Activated gamma-delta T cell (primary cell): ENCODE results near the gene SPINK1.
"Not testable (repeated sequence)": the region's sequence is repeated elsewhere in the genome, so short reads cannot be mapped to it uniquely, and the experiment has no call there.

Experiments
- DNase-seq: peaks from one replicate; lab custom pipeline; 2025; lab: John Stamatoyannopoulos, UW

The SPINK1 gene

DNA sequence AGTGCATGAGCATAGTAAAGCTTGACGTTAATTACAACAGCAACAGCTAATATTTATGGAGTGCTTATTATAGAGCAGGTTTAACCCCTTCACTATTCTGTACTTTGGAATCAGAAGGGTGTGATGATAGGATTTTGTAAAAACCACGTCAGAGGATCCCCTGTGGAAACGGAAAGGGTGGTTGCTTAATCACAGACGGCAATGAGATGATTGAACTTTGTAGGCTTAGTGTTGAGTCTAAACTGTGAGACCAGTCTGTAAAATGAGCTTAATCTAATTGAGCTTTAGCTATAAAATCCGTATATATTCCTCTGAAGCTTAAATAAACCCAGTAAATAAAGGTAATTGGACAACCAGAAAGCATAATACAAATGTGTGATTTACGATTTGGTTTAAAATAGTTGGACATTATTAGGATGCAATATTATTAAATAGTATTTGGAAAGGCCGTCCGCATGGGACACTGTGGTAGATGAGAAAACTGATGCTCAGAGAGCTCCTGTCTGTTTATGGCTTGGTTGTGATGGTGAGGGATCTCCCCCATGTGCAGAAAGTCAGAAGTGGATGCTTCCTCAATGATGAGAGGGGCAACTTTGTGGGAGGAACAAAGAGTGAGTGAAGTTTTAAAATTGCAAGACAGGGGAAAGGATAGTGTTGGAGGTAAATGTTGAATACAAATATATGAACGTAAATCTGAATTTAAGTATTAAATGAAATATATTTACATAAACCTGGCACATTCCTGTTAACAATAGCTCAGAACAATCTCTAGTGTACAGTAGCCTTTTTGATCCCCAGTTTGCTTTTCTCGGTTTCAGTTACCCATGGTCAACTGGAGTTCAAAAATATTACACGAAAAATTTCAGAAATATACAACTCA is 23.7 kb upstream of the SPINK1 start:
- DNase-seq = no peak

DNA sequence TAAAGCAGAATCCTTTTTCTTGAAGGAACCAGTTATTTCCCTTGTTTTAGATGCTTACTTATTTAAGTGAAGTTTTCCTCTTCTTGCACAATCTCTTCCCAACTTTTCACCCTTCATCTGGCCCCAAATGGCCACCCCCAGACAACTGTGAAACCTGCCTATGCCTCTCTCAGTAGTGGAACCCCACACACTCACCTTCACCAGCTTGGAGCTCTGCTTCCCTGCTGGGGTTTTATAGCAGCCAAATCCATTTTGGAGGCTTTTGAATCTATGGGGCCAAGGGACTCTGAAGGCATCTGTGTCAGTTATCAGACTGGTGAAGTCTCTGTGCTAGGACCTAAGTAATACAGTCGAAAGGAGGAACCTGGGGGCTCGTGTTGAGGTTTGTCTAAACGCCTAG is 22.9 kb upstream of the SPINK1 start:
- no peak for DNase-seq

DNA sequence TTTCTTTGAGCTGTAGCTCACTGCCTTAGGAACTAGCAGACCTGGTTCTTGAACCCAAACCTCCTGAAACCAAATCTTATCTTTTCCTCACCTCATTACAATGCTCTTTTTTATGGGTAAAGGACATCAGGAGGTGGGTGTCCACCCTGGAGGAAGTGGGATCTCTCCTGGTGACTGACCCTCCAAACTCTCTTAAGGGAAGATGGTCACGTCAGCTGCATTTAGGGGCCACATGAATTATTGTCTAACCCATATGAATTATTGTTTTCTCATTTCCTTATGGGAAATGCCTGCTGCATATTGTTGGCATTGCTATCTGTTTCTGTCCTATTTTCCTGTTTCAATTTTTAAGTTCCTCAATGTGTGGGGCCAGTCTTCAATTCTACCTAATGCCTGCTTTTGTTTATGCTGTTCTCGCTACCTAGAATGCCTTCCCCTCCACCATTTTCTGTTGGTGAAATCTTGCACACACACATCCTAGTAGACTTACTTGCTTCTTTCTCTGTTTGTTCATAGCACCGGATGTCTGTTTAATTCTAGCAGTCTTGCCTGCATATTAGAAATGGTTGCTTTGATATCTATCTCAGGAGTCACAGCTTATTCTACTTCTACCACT is 22.0 kb upstream of the SPINK1 start:
- no peak for DNase-seq

DNA sequence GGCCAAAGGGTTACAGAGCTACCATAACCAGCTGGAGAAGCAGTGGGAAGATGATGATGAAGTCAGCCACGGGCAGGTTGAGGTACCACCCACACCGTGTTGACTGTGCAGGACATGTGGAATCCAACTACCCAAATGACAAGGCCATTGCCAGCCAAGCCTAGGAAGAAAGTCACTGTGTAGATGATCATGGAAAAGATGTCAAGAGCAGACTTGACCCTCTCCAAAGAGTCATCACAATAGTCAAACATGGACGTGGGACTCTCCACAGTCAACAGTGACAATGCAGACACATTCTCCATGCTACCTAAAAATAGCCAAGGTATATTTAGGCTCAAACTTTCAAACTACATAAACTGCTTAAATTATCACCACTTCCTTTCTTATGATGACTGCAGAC is 20.9 kb upstream of the SPINK1 start:
- DNase-seq = no peak

DNA sequence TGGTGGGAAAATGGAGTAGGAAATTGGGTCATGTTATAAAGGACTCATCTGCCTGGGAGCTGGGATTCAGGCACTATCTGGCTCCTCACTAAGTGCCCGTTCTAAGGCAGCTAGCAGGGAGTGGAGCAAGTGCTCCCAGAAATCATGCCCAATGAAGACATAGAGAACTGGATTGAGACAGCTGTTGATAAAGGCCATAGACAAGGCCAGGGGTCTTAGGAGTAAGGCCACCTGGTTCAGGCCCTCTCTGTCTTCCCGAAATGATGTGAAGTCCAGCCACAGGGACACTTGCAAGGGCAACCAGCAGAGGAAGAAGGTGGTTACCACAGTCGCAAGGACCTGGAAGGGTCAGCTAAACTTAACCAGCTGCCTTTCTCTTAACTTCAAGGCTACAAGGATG is 20.1 kb upstream of the SPINK1 start:
- no peak for DNase-seq

DNA sequence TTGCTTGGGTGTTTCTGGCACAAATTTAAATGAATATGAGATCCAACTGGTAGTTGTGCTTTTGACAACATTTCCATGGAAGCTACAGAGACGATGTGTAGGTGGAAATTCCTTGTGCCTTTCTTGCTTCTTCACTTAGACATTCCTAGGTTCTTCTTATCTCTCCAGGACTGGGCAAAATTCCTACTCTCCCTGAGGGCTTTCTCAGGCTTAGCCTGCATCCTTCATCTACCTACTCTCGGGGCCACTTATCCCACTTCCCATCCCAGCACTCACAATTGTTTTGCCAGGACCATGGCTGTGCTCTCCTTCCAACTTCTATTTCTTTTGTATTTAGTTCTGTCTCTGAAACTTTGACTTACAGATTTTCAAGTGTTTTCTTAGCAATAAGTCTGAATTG is 17.8 kb upstream of the SPINK1 start:
- no peak for DNase-seq

DNA sequence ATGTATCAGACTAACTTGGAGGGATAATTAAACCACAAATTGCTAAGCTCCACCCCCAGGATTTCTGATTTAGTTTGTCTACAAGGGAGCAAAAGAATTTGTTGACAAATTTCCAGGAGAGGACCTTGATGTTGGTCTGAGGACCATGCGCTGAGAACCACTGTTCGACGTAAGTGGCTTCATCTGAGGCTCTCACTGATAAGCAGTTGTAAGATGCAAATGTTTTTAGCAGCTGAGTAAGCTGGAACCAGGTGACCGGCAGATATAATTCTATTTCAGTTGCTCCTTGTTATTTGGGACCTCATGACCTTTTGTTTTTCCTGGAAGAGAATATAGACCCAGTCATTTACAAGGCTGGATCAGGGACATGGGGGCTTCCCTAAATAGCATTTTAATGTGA is 14.1 kb upstream of the SPINK1 start:
- DNase-seq = no peak

DNA sequence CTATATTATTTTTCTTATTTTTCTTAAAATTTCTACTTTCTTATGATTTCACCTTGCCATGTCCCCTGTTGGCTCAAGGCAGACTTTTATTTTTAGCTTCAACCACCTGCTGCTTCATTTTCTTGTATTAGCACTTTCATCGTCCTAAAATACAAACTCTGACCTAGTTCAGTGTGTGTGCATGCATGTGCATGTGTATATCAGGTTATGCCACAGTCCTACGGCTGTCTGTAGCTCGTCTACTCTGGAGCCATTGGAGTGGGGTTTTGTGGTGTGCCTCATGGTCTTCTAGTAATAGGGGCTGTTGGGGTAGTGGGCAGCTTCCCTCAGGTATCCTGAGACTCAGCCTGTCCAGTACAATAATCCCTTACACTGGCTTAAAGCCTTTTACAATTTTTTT is 13.4 kb upstream of the SPINK1 start:
- no peak for DNase-seq

DNA sequence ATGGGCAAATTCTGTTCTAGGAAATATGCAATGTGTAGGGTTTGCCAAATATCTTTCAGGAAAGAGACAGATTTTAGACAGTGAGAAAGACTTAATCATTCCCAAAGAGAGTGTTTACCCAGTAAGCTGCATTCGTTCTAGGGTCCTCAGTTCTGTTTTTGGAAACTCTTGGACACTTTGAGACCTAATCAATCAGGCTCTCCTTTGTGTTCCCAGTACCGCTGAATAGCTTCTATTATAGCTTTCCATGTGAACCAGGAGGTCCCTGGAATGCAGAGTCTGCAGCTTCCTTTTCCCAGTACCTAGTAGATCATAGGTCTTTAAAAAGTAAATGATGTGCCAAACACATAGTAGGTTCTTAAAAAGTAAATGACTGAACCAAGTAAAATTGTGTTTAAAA is 11.4 kb upstream of the SPINK1 start:
- DNase-seq = no peak

DNA sequence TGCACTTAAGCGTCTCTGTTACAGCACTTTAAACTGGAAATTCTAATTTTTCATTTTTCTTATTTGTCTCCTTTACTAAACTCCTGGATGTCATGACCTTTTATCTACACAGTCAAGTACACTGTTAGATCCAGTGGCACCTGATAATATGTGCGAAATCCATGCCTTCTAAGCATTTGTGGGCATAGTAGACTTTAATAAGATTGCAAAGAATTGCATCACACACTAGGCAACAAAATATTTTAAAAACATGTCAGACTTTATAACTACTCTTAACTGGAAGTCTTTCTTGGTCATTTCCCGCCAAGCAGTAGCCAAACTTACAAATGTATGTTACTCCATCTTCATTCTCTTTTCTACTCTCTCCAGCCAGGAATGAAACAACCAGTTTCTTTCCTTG is 5.0 kb upstream of the SPINK1 start:
- DNase-seq = no peak

DNA sequence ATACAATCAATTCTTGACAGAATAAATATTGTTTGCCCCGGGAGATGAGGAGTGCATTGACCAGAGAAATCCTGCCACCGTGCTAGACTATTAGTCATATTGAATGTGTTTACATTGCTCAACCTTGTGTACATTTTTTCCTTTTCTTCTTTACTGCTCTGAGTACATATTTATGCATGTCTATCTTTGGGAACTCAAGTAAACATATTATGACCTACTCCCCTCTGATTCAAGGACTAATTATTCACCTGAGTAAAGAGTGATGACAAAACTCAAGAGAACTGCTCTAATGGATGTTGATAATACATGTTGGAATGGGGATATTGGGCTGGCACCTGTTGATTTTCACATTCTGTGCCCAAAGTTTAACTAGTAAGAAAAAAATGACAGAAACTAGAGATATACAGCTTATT is 3.9 kb upstream of the SPINK1 start:
- no peak for DNase-seq

DNA sequence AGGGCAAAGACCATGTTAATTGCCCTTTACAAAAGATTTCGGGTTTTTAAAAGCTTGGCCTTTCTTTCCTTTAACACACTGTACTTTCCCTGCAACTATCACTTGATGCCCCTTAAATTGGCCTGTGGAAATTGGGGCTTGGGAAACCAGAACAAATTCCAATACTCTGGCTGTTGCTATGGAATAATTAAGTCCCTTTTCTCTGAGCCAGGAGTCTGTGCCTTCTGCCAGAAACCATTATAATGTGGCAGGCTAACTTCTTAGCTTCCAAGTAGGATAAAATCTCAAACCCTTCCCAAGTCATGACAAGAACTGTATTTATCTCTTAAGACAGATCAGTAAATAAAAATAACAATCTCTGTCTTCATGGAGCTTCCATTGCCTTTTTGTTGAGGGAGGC is 1.1 kb upstream of the SPINK1 start:
- no peak for DNase-seq

DNA sequence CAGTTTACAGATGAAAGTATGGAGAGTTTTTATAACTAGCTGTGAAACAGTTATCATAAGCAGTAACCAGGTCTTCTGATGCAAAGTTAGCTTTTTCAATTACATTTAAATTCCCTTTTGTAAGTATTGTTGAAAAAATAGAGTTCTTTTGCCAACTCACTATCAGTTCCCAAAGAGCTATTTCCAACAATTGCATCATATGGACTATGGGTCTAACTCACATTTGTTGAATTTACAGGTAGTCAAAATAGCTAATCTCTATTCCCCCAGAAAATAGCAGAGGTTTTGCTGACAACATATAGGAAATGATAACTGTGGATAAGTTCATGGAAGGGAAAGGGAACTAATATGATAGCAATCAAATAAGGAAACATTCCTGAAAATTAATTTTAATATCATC is 1.4 kb downstream of the SPINK1 start:
- no peak for DNase-seq

DNA sequence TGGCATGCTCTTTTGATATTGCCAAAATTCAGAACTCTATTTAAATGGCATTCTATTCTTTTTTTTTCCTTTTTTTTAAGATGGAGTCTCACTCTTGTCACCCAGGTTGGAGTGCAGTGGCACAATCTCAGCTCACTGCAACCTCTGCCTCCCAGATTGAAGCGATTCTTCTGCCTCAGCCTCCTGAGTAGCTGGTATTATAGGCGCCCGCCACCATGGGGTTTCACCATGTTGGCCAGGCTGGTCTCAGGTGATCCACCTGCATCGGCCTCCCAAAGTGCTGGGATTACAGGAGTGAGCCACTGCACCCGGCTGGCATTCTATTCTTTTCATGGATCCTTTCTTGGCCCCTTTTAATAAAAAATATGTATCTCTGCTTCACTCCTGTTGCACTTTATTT is 4.5 kb downstream of the SPINK1 start:
- DNase-seq = not testable (repeated sequence)

DNA sequence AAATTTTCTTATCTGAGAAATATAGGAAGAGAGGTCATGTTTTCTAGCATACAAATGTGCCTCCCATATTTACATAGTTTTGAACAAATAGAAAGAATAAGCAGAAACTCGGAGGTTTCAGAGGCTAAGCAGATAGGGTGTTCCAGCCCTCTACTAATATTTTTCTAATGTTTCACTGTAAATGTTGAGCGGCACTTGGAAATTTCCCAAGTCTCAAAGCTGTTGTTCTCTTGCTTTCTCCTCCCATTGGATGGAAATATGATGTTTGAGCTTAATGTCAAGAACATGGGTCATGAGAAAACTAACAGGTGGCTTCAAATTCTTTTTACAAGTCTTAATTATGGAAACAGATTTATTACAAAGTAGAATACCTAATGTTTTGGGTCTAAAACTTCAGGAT is 5.1 kb downstream of the SPINK1 start:
- no peak for DNase-seq

DNA sequence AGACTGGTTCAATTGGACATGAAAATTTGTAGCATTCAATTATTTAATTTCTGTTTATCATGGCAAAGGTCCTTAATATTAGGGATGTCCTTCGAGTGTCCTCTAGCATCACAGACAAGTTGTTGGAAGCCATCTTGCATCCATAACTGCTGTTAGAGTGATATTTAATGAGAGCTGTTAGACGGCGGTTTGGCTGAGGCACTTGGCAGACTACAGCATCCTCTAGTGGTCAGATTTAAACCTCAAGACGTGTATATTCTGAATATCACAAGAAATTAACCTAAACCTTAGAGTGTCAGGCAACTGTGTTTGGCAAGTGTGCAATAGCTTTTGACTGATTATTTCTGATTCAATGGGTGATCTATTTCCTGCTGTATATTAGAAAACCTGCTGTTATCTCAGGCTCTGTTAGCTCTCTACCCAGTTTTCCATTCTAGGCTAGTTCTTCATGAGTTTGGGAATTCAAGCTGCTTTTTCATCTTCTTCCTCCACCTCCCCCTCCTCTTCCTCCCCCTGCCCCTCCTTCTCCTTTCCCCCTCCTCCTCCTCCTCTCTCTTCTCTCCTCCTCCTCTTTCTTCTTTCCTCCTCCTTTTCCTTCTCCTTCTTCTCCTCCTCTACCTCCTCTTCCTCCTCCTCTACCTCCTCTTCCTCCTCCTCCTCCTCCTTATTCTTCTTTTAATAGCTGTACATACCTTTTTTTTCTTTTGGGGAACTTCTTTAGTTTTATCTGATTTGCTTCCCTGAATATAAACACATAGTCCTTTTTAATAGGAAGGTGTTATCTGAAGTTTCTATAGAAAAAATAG is 8.6 kb downstream of the SPINK1 start:
- no peak for DNase-seq

DNA sequence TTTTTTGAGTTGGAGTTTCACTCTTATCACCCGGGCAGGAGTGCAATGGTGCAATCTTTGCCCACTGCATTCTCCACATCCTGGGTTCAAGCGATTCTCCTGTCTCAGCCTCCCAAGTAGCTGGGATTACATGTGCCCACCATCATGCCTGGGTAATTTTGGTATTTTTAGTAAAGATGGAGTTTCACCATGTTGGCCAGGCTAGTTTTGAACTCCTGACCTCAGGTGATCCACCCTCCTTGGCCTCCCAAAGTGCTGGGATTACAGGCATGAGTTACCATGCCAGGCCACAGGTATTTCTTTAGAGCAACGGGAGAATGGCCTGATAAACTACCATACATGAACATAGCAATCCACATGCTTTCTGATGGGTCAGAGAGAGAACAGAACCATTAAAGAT is 9.2 kb downstream of the SPINK1 start:
- not testable (repeated sequence) for DNase-seq

DNA sequence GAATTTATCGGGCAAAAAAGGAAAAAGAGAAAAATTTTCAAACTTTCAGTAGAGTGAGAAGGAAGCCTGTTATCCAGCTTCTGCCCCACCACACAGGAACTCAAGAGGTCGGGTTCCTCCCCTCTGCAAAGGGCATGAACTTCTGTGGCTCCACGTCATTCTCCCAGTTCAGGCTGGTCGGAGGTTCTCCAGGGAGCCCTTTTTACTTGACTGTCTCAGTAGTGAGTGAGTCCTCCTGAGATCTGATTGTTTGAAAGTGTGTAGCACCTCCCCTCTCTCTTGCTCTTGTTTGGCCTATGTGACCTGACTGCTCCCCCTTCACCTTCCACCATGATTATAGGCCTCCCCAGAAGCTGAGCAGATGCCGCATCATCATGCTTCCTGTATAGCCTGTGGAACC is 9.7 kb downstream of the SPINK1 start:
- DNase-seq = no peak

DNA sequence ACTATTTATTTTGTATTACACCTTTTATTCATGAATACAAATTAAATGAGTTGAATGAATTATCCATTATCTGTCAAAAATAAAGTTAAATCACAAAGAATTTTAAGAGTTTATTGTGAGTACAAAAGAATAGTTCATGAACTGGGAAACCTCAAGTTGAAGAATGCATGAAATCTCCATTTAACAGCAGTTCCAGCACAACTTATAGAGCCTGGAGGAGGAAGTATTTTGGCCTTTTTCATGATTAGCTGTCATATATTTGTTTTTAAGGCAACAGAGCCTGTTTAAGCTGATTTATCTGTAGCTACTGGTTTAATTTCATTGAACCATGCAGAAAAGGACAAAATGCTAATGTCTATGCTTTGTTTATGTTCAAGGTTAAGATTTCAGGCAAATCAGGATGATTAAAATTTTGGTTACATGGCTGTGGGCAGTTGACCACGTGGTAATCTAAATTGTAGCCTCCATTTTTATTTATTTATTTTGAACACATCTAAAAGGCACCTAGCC is 12.2 kb downstream of the SPINK1 start:
- DNase-seq = no peak

DNA sequence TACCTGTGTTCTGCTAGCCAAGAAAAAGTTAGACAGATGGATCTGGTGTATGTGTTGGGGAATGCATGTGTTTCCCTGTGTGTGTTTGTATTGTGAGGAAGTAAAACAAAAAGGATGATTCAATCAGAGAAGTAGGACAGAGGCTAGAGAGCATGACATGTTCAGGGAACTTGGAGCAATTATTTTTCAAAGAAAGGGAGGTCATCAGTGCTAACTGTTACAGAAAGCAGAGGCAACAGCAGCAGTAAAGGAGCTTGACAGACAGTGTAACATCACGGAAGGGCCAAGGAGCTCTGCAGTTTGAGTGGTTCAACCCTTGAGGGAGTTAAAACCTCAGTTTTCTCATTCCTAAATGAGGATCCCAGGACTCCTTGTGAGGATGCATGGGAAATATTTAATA is 13.2 kb downstream of the SPINK1 start:
- no peak for DNase-seq

DNA sequence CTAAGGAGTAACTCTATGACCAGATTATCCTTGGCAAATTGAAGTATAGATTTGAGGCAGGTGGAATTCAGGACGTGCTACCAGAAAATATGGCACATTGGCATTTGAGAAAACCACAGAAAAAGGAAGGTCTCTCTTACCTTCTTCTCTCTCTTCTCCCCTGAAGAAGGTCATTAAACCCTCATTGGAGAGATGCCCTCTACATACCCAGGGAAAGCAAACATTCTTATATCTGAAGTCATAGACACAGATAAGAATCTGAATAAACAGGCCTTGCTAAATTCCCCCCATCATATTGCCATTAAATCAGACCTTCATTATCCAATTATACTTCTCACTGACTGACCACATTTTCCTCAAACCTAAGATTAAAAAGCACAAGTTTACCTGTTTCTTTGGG is 17.8 kb downstream of the SPINK1 start:
- DNase-seq = no peak

DNA sequence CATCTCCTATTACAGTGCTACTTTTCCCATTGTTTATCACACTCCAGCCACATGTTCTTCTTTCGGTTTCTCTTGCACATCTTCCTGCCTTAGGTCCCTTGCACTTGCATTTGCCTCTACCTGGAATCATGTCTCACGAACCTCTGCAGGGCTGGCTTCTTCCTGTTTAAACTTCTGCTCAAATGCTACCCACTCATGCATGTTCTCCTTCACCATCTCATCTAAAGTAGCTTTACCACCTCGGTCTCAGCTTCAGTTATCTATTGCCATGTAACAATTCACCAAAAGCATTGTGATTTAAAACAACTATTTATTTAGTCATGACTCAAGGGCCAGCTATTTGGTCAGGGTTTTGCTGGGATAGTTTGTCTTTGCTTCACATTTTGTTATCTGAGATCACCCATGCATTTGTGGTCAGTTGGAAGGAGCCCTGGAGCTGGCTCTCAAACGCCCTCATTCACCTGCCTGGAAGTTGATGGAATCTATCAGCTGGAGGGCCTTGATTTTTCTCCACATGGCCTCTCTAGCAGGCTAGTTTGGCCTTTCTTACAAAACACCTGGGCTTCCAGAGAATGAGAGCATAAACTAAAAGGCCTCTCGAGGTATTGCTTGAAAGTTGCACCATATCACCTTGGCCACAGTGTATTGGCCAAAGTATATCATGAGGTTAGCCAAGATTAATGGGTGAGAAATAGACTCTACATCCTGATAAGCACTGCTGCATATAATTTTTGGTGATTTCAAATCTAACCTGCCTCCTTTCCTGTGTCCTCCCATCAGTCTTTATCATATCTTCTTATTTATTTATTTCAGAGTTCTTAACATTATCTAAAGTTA is 21.4 kb downstream of the SPINK1 start:
- no peak for DNase-seq
